Thoracic aorta (tissue), 2 donors: Measurements from ENCODE around the gene CTSH. TPM values are rescaled to one million over a fixed set of nuclear protein-coding genes. Genes with fewer than 3 reads are reported as not detected.
A peak's percentile ranks its signal among the peaks of the same experiment; 100 is the strongest.
"Not testable (repeated sequence)": the region's sequence is repeated elsewhere in the genome, so short reads cannot be mapped to it uniquely, and the experiment has no call there.

Source experiments
- ATAC-seq: fragments of 150-250 bp; one replicate; pipeline ENCODE4 v1.8.0; 2017; ENCODE audit warnings: low read depth; ENCODE audit not compliant: insufficient number of reproducible peaks, low FRiP score
- DNase-seq: peaks from one replicate; pipeline ENCODE4 v3.0.0-alpha.2; 2020; ENCODE audit warnings: low spot score
- H3K27ac ChIP-seq, 2 donors: fragments of 200-600 bp; sonication (generic); 1 replicate in 1 of 2; 2 replicates in 1 of 2; pipeline ENCODE4 v1.5.1; 2016; ENCODE audit warnings: mild to moderate bottlenecking in 2 of 2, moderate library complexity in 2 of 2
- H3K27me3 ChIP-seq: fragments of 200-600 bp; sonication (generic); replicated peaks from 2 replicates; pipeline ENCODE4 v1.6.0; 2016; ENCODE audit warnings: mild to moderate bottlenecking; ENCODE audit not compliant: insufficient read depth
- H3K36me3 ChIP-seq: fragments of 200-600 bp; sonication (generic); one replicate; pipeline ENCODE4 v1.5.1; 2016
- H3K4me1 ChIP-seq, 2 donors: fragments of 200-600 bp; sonication (generic); 1 replicate in 1 of 2; 2 replicates in 1 of 2; pipeline versions ENCODE4 v1.5.1 to v1.6.0; 2016; ENCODE audit warnings: low read depth in 2 of 2, mild to moderate bottlenecking in 1 of 2; ENCODE audit not compliant: control insufficient read depth in 1 of 2
- H3K4me3 ChIP-seq: fragments of 200-600 bp; sonication (generic); 2 replicates; pipeline ENCODE4 v1.5.1; 2016; ENCODE audit warnings: mild to moderate bottlenecking
- H3K9me3 ChIP-seq: fragments of 200-600 bp; sonication (generic); 2 replicates; pipeline ENCODE4 v1.5.1; 2016
- total RNA-seq, 2 donors: library from RNA; depleted of rRNA; stranded (reverse); fragments of >200 nt; gene quantifications; one replicate each; pipeline versions ENCODE4 v1.1.0 to v1.2.3, GENCODE V29; 2016
- TF ChIP-seq, protein P1 (sequence below): fragments of 200-600 bp; sonication (generic); IDR thresholded peaks from one replicate; pipeline ENCODE4 v1.5.1; 2019; ENCODE audit warnings: antibody characterized with exemption

The CTSH gene
- total RNA-seq, 2 donors from 2014 or later, result 136 to 149 TPM

DNA sequence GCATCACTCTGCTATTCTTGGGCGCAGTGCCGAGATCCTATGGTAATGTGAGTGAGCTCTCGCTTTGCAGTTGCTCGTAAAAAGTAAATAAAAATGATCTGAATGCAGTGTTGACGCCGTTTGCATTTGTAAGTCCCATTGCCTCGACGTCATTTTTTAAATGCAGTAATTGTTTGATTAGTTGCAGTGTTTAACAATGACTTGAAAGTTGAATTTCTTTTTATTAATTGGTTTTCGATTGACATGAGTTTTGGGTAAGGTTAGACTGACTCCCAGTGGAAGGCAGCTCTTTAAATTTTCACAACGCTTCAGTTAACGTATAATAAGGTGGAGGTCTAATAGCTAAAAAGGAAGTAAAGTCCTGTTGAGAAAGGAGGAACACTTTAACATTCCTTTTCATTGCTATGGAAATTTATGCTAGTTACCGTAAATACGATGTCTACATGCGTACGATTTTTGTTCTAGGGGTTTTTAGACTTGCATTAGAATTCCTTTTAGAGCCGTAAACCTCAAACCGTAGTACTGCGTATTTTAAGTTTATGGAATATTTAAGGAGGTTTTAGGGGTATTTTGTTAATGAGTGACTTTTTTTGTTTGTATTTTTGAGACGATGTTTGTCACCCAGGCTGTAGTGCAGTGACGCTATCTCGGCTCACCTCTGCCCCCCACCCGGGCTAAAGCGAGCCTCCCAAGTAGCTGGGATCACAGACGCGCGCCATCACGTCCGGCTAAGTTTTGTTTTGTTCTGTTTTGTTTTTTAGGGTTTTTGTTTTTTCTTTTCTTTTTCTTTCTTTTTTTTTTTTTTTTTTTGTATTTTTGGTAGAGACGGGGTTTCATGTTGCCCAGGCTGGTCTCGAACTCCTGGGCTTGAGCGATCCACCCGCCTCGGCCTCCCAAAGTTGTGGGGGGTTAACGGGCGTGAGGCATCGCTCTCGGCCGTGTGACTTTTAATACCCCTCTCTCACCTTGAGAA, 70.8 kb downstream of the CTSH start:
- H3K4me3 ChIP-seq, result peak overlapping the region; percentile 100
- H3K4me1 ChIP-seq, result peaks cover 39 to 50% of the 10 kb centered on the region in 2 donors

DNA sequence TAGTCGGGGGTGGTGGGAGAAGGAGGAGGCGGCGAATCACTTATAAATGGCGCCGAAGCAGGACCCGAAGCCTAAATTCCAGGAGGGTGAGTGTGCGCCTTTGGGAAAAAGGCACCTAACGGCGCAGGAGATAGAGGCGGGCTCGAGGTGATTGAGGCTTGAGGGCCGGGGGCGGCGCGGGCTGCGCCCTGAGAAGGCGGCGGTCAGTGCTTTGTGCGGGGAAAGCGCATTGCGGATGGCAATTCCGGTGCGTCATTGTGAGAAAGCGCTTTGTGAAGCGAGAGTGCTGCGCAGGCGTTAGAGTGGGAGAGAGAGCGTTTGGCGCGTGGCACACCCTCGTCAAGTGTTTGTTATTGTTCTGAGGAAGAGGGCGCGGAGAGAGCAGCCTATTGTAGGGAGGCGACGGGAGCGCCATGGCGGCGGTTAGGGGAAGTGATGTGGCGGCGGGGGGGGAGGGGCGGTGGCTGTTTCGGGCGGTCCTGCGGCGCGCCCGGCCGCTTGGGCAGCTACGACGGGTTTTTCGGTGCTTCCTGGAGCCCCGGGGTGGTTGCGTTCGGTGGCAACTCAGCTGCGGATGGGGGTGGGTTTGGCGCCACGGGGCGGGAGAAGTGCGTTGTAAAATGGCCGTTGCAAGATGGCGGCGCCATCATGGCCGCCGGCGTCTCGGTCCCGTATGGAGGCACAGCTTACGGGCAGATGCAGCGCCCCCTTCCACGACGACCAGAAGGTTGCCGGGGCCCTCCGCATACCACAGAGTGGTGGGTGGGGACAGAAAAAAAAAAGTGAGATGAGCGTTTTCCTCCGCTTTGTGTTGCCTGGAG, 71.7 kb downstream of the CTSH start:
- TF ChIP-seq, protein P1, sequence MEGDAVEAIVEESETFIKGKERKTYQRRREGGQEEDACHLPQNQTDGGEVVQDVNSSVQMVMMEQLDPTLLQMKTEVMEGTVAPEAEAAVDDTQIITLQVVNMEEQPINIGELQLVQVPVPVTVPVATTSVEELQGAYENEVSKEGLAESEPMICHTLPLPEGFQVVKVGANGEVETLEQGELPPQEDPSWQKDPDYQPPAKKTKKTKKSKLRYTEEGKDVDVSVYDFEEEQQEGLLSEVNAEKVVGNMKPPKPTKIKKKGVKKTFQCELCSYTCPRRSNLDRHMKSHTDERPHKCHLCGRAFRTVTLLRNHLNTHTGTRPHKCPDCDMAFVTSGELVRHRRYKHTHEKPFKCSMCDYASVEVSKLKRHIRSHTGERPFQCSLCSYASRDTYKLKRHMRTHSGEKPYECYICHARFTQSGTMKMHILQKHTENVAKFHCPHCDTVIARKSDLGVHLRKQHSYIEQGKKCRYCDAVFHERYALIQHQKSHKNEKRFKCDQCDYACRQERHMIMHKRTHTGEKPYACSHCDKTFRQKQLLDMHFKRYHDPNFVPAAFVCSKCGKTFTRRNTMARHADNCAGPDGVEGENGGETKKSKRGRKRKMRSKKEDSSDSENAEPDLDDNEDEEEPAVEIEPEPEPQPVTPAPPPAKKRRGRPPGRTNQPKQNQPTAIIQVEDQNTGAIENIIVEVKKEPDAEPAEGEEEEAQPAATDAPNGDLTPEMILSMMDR, result peak; percentile 14
- no peaks in the 10 kb centered on the region for H3K9me3 ChIP-seq
- ATAC-seq (peak; percentile 25), DNase-seq (peak; percentile 31)
- peak overlapping the region; percentile 100 for H3K27ac ChIP-seq
- no peaks in the 10 kb centered on the region for H3K27me3 ChIP-seq
- peaks cover 30 to 41% of the 10 kb centered on the region in 2 donors for H3K4me1 ChIP-seq
- H3K36me3 ChIP-seq, result no peaks in the 10 kb centered on the region
- H3K4me3 ChIP-seq, result peak overlapping the region; percentile 100

More for the DNA sequence above, 70.8 kb downstream of the CTSH start:
- TF ChIP-seq, protein P1, result no peak
- Histone ChIP-seq H3K27ac (peak overlapping the region; percentile 100), H3K27me3 (no peaks in the 10 kb centered on the region), H3K36me3 (no peaks in the 10 kb centered on the region), H3K9me3 (no peaks in the 10 kb centered on the region)
- ATAC-seq, result peak; percentile 3
- DNase-seq, result no peak

DNA sequence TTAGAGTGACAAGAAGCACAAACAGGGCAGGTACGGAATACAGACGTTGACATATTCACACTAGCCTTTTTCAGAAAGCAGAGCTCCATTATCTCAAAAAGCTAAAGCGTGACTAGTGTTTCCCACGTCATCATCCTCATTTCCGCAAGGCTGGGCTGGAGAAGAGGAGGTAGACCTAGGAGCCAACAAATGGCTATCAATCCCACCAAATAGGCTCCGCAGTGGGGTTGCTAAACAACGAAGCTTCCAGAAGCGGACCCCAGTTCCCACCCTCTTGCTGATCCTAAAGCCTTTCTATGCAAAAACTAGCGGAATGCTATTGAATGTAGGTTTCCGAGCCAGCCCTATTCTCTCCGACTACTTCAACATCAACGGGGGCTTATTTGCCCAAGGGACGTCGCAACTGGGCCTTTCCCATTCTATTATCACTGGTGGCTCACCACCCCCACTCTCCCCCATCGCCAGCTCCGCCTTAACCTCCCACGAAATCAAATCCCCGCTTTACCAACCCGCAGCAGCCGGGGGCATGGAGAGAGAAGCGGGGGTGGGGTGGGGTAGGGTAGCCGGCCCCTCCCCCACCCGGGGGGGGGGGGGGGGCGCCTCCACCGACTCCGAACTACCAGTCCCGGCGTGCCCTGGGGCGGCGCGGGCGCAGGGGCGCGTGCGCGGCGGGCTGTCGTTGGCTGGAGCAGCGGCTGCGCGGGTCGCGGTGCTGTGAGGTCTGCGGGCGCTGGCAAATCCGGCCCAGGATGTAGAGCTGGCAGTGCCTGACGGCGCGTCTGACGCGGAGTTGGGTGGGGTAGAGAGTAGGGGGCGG, 72.5 kb downstream of the CTSH start, which contains the start of gene MORF4L1:
Gene MORF4L1, plus strand, starts transcription at position 736 of the 817 bp plus-strand sequence. CDS start 128 bp downstream, outside the sequence.
- Histone ChIP-seq H3K27me3 (no peaks in the 10 kb centered on the region), H3K36me3 (no peaks in the 10 kb centered on the region), H3K27ac (peak within 1 kb of the TSS; percentile 100), H3K9me3 (no peaks in the 10 kb centered on the region), H3K4me1 (peaks cover 22 to 33% of the 10 kb centered on the region in 2 donors), H3K4me3 (peak within 1 kb of the TSS; percentile 100)
- TF ChIP-seq, protein P1, result no peak
- peak; percentile 88 for DNase-seq
- ATAC-seq, result peak; percentile 78

DNA sequence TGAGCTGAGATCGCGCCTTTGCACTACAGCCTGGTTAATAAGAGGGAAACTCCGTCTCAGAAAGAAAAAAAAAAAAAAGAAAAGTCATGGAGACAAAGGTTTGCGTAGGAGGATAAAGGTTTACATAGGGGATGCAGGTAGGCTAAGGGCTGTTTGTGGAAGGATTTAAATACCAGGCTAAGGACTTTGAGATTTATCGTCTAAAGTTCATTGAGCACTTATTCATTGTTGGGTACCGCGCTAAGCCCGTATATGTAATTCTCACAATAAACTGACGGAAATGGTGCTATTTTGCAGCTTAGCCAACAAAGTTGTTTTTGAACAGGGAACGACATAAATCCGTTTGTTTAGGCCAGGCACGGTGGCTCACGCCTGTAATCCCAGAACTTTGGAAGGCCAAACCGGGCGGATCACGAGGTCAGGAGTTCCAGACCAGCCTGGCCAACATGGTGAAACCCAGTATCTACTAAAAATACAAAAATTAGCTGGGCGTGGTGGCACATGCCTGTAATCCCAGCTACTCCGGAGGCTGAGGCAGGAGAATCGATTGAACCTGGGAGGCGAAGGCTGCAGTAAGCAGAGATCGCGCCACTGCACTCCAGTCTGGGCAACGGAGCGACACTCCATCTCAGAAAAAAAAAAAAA, 73.2 kb downstream of the CTSH start:
- ATAC-seq, DNase-seq, H3K9me3 ChIP-seq, H3K27me3 ChIP-seq, H3K36me3 ChIP-seq: not testable (repeated sequence)
- Histone ChIP-seq H3K27ac (peak overlapping the region; percentile 100), H3K4me1 (peaks cover 15 to 25% of the 10 kb centered on the region in 2 donors), H3K4me3 (peak overlapping the region; percentile 100)

Other genes with a start within 250 kb of the CTSH start
- 10 to 100 TPM; 15.6 to 60.2 TPM for gene ADAMTS7, start 133.6 kb downstream of the CTSH start, total RNA-seq
- 100 to 1,000 TPM; 330 to 355 TPM for gene MORF4L1, start 72.2 kb downstream of the CTSH start, total RNA-seq
- gene RASGRF1, start 145.7 kb upstream of the CTSH start, total RNA-seq, result not detected